Measurements from ENCODE around the gene PIP4K2C. TPM values are rescaled to one million over a fixed set of nuclear protein-coding genes. Genes with fewer than 3 reads are reported as not detected.

PIP4K2C gene
- 12.5 and 14.4 TPM in 2 replicates for total RNA-seq (2012; rRNA removed)
- polyA plus RNA-seq (2012; rRNA removed): 20.0 and 23.1 TPM in 2 replicates
- polyA plus RNA-seq (2012; cell fraction: cytosol; rRNA removed): 12.2 and 14.9 TPM in 2 replicates
- polyA plus RNA-seq (2012; cell fraction: nucleus; rRNA removed; ENCODE audit: low replicate concordance): 6.3 and 18.0 TPM in 2 replicates
- Bru-seq, nascent RNA: percentile 47 among the genes with signal in this experiment
- percentile 67 among the genes with signal in this experiment for BruChase-seq, experiment 1, labeled RNA remaining after a 6-hour chase
- BruChase-seq, experiment 2, labeled RNA remaining after a 2-hour chase: percentile 56 among the genes with signal in this experiment
- long read RNA-seq, transcript PIP4K2C-201 (10 exons, 2,924 nt): major isoform, 10 of 15 reads
- long read RNA-seq, partial matches to known transcripts: 1 of 15 reads
- long read RNA-seq, other reads (novel, unspliced or antisense): 4 of 15 reads

GRCh38 chr12:57590864-57591781 lies at the start of gene PIP4K2C:
Gene PIP4K2C, plus strand, starts transcription at chr12:57591192. Its CDS starts 98 bp downstream, at chr12:57591290.
- H2BK120ac ChIP-seq (ENCODE audit: low read depth, low read length): peak within 1 kb of the TSS; percentile 21; the same call in 1 of the 2 replicates
- CTCF ChIA-PET: interaction anchor here (0.6 to 1.3 kb wide), 3 partner anchors 8 to 42 kb away, joined by 3 to 4 read pairs (median 4); partner anchors contain the start of gene B4GALNT1
- ATAC-seq (ENCODE audit: low read depth): peak; percentile 94
- TF ChIP-seq, protein P1, sequence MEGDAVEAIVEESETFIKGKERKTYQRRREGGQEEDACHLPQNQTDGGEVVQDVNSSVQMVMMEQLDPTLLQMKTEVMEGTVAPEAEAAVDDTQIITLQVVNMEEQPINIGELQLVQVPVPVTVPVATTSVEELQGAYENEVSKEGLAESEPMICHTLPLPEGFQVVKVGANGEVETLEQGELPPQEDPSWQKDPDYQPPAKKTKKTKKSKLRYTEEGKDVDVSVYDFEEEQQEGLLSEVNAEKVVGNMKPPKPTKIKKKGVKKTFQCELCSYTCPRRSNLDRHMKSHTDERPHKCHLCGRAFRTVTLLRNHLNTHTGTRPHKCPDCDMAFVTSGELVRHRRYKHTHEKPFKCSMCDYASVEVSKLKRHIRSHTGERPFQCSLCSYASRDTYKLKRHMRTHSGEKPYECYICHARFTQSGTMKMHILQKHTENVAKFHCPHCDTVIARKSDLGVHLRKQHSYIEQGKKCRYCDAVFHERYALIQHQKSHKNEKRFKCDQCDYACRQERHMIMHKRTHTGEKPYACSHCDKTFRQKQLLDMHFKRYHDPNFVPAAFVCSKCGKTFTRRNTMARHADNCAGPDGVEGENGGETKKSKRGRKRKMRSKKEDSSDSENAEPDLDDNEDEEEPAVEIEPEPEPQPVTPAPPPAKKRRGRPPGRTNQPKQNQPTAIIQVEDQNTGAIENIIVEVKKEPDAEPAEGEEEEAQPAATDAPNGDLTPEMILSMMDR (conservative IDR thresholded peaks at IDR 0.05; ENCODE audit: low read depth, low read length): no peak
- TF ChIP-seq CHD1 (IDR thresholded peaks at IDR 0.05; ENCODE audit: low read depth, low read length) (no peak), MAFK (IDR thresholded peaks at IDR 0.05; ENCODE audit: low read depth, low read length) (no peak), NFE2L2 (IDR thresholded peaks at IDR 0.05; ENCODE audit: low read depth, low read length) (no peak), MXI1 (IDR thresholded peaks at IDR 0.05; ENCODE audit: borderline replicate concordance, low read depth, low read length) (no peak), MAZ (IDR thresholded peaks at IDR 0.05; ENCODE audit: borderline replicate concordance, low read depth, low read length) (no peak), RFX5 (IDR thresholded peaks at IDR 0.05; ENCODE audit: low read depth, low read length) (no peak), RCOR1 (IDR thresholded peaks at IDR 0.05; ENCODE audit: insufficient replicate concordance, low read length) (no peak), ELK1 (IDR thresholded peaks at IDR 0.05; ENCODE audit: borderline replicate concordance, low read depth, low read length) (no peak), POLR2A (IDR thresholded peaks at IDR 0.05; ENCODE audit: low read depth, low read length) (no peak), RAD21 (IDR thresholded peaks at IDR 0.05; ENCODE audit: low read length) (no peak)

More at GRCh38 chr12:57590864-57591781, at the start of gene PIP4K2C:
- Histone ChIP-seq H4K91ac (ENCODE audit: insufficient read depth, low read depth, low read length) (peak within 1 kb of the TSS; percentile 41), H3K23ac (ENCODE audit: low read depth, low read length) (peak within 1 kb of the TSS; percentile 25), H2BK5ac (ENCODE audit: low read depth, low read length, poor library complexity, severe bottlenecking) (no peak within 1 kb of the TSS), H3K4me2 (ENCODE audit: low read depth, low read length) (peak within 1 kb of the TSS; percentile 89), H2AFZ (replicated peaks; ENCODE audit: low read length, poor library complexity) (peak within 1 kb of the TSS; percentile 99), H2BK15ac (ENCODE audit: low read depth, low read length) (0 out of 3 replicates have a peak within 1 kb of the TSS, but pooled peaks have one; percentile 2), H3K9me1 (ENCODE audit: insufficient read depth, low read length) (peaks cover 11% of the 10 kb centered on the region), H2AK5ac (ENCODE audit: low read depth, low read length) (peak within 1 kb of the TSS; percentile 22), H3K4ac (ENCODE audit: low read depth, low read length) (peak within 1 kb of the TSS; percentile 80), H3K18ac (ENCODE audit: low read depth, low read length) (no peak within 1 kb of the TSS), H3K36me3 (ENCODE audit: control insufficient read depth, insufficient read depth, low read length) (peaks cover 5% of the 10 kb centered on the region), H2AK9ac (replicated peaks; ENCODE audit: low read depth, low read length, poor library complexity) (peak within 1 kb of the TSS; percentile 91), H4K20me1 (ENCODE audit: insufficient read depth, low read length) (no peaks in the 10 kb centered on the region), H4K5ac (ENCODE audit: low read depth, low read length) (peak within 1 kb of the TSS; percentile 35), H3K9me3 (ENCODE audit: control insufficient read depth, insufficient read depth, low read length) (no peaks in the 10 kb centered on the region), H3K14ac (replicated peaks; ENCODE audit: low read depth, low read length) (peak within 1 kb of the TSS; percentile 62), H3K4me1 (ENCODE audit: control insufficient read depth, insufficient read depth, low read length) (peaks cover 5% of the 10 kb centered on the region; the same call in 1 of the 2 replicates), H3K56ac (ENCODE audit: extremely low read depth, insufficient read depth, low read length) (peak within 1 kb of the TSS; percentile 43; the same call in 1 of the 2 replicates), H3K9ac (ENCODE audit: low read depth, low read length) (peak within 1 kb of the TSS; percentile 48), H3K27ac (ENCODE audit: insufficient read depth, low read length) (no peak within 1 kb of the TSS; the same call in 1 of the 2 replicates), H4K8ac (ENCODE audit: low read depth in 2 of 2, low read length in 2 of 2) (peak within 1 kb of the TSS; percentile 91), H3K27me3 (ENCODE audit: control insufficient read depth, insufficient read depth, low read length) (peaks cover 13% of the 10 kb centered on the region), H3K79me1 (ENCODE audit: low read depth in 1 of 2, low read length in 2 of 2) (peaks cover 15 to 25% of the 10 kb centered on the region in 2 experiments; a peak in 3 of 4 replicates), H2BK20ac (ENCODE audit: low read depth, low read length) (no peak within 1 kb of the TSS), H3K4me3 (ENCODE audit: insufficient read depth, low read depth, low read length) (peak within 1 kb of the TSS; percentile 88)
- peak; percentile 23 for DNase-seq
- dilution Hi-C loops (cut with HindIII; ENCODE audit: low sequenced_read_pairs, unreplicated experiment) (no loop called here), in situ Hi-C loops (cut with MboI; ENCODE audit: low sequenced_read_pairs) (no loop called here), intact Hi-C loops (cut with micrococcal nuclease) (no loop called here)
- POLR2A ChIA-PET (ENCODE audit: unreplicated experiment): no interaction called here
- 2% methylated on average over 44 of the region's 69 CpGs; no CpG with 5 or more reads in 1 of the 2 experiments for WGBS, 2 experiments (ENCODE audit: extremely low coverage in 2 of 2, insufficient read length in 1 of 2)
- BruUV-seq (replicated peaks): no TSS peak

All from IMR-90 (cell line).